ENCODE measurements around the gene SCN3A.

GRCh38 chr2:165054652-165055051, 149.2 kb downstream of the SCN3A start:
- no peak for TF ChIP-seq CTCF (IDR thresholded peaks at IDR 0.05; ENCODE audit: insufficient read depth, low read depth, low read length)
- no peak for TF ChIP-seq EZH2 (IDR thresholded peaks at IDR 0.05; ENCODE audit: insufficient read depth, low read length)
